Measurements from ENCODE around the gene ASB1.

DNA sequence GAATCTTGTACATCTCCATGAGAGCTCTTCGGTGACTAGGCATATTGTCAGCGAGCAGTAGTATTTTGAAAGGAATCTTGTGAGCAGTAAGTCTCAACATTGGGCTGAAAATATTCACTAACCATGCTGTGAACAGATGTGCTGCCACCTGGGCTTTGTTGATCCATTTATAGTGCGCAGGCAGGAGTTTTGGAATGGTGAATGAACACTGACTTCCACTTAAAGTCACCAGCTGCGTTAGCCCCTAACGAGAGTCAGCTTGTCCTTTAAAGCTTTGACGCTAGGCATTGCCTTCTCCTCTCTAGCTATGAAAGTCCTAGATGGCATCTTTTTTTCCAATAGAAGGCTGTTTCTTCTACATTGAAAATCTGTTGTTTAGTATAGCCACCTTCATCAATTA, 4.1 kb downstream of the ASB1 start:
- TF ChIP-seq, protein P1, sequence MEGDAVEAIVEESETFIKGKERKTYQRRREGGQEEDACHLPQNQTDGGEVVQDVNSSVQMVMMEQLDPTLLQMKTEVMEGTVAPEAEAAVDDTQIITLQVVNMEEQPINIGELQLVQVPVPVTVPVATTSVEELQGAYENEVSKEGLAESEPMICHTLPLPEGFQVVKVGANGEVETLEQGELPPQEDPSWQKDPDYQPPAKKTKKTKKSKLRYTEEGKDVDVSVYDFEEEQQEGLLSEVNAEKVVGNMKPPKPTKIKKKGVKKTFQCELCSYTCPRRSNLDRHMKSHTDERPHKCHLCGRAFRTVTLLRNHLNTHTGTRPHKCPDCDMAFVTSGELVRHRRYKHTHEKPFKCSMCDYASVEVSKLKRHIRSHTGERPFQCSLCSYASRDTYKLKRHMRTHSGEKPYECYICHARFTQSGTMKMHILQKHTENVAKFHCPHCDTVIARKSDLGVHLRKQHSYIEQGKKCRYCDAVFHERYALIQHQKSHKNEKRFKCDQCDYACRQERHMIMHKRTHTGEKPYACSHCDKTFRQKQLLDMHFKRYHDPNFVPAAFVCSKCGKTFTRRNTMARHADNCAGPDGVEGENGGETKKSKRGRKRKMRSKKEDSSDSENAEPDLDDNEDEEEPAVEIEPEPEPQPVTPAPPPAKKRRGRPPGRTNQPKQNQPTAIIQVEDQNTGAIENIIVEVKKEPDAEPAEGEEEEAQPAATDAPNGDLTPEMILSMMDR (conservative IDR thresholded peaks at IDR 0.05 in 1 of 2, IDR thresholded peaks at IDR 0.05 in 1 of 2; ENCODE audit: low read depth in 1 of 2, low read length in 2 of 2): no peak
- no peak for TF ChIP-seq EZH2 (IDR thresholded peaks at IDR 0.05; ENCODE audit: low read length, missing control alignments)
